ENCODE data around the gene IER5. TPM values are rescaled to one million over a fixed set of nuclear protein-coding genes. Genes with fewer than 3 reads are reported as not detected.

The IER5 gene
- total and polyA plus RNA-seq, 9 of the 15 experiments (the other 6 are each of a cell fraction or from before 2014, with no cell fraction given) = 2.4 to 32.1 (median 12.0) TPM

GRCh38 chr1:181117648-181118449, 29.3 kb downstream of the IER5 start:
- Histone ChIP-seq H4K20me1 (replicated peaks; ENCODE audit: control insufficient read depth, insufficient read depth, low read length) (no peaks in the 10 kb centered on the region; the same call in 1 of the 2 replicates), H3K4me2 (ENCODE audit: insufficient read depth, low read length) (no peak overlapping the region), H3K27me3 (ENCODE audit: control insufficient read depth in 2 of 2, insufficient read depth in 2 of 2, low read length in 2 of 2) (no peaks in the 10 kb centered on the region), H3K4me3 (no peak overlapping the region), H3K4me1 (replicated peaks in 1 of 2; ENCODE audit: control insufficient read depth in 2 of 2, insufficient read depth in 2 of 2, low read length in 2 of 2) (peaks cover 13 to 16% of the 10 kb centered on the region in 2 experiments), H3K9me1 (ENCODE audit: control insufficient read depth, insufficient read depth, low read length) (no peaks in the 10 kb centered on the region), H3K9ac (ENCODE audit: insufficient read depth in 1 of 2, low read depth in 2 of 2, low read length in 2 of 2) (peak overlapping the region in 1 of 2 experiments; percentile 70; a peak in 2 of 4 replicates), H3K79me2 (ENCODE audit: control insufficient read depth, insufficient read depth, low read length) (no peaks in the 10 kb centered on the region), H3K9me3 (replicated peaks; ENCODE audit: control insufficient read depth, insufficient read depth, low read depth, low read length) (no peaks in the 10 kb centered on the region; the same call in 1 of the 2 replicates), H3K36me3 (ENCODE audit: control insufficient read depth, insufficient read depth, low read length) (no peaks in the 10 kb centered on the region), H2AFZ (ENCODE audit: low read depth, low read length) (no peak overlapping the region), H3K27ac (ENCODE audit: extremely low read depth, low read depth, low read length) (no peak overlapping the region)
- BruUV-seq (replicated peaks) = no TSS peak
- 23% methylated on average over 9 of the region's 9 CpGs for WGBS (ENCODE audit: insufficient coverage, low coverage, missing lambda C conversion rate)
- ATAC-seq (peak; percentile 15; the same call in 2 of the 3 replicates), FAIRE-seq (no peak), DNase-seq (ENCODE audit: extremely low read depth in 1 of 4, low spot score in 3 of 4) (no peak)
- ChIA-PET POLR2A (interaction anchor here (0.6 to 7.7 kb wide), 12 partner anchors 8 to 895 kb away, joined by 3 to 57 read pairs (median 4); partner anchors contain the start of gene IER5), CTCF (ENCODE audit: low intra/inter-chr PET ratio) (no interaction called here)
- in situ Hi-C loops (cut with MboI) (no loop called here), intact Hi-C loops (cut with micrococcal nuclease) (no loop called here)
- TF ChIP-seq TAF9B (IDR thresholded peaks at IDR 0.05; ENCODE audit: partially characterized antibody) (no peak), PHF8 (IDR thresholded peaks at IDR 0.05; ENCODE audit: borderline replicate concordance, low read length) (no peak), ATF1 (CRISPR knock-in tag; IDR thresholded peaks at IDR 0.05) (no peak), ATF1 (tag; IDR thresholded peaks at IDR 0.05) (no peak), SMC3 (conservative IDR thresholded peaks at IDR 0.05; ENCODE audit: insufficient read depth, low read depth, low read length) (no peak), SNRNP70 (optimal IDR thresholded peaks at IDR 0.05; ENCODE audit: low read depth, low read length) (no peak), ZC3H8 (IDR thresholded peaks at IDR 0.05) (no peak), FOXA1 (IDR thresholded peaks at IDR 0.05; ENCODE audit: borderline replicate concordance) (no peak), MTF1 (CRISPR knock-in tag; IDR thresholded peaks at IDR 0.05; ENCODE audit: borderline replicate concordance) (no peak), GABPB2 (CRISPR knock-in tag; conservative IDR thresholded peaks at IDR 0.05) (no peak), RFX1 (IDR thresholded peaks at IDR 0.05) (peak; percentile 76)
- TF ChIP-seq, protein P1, sequence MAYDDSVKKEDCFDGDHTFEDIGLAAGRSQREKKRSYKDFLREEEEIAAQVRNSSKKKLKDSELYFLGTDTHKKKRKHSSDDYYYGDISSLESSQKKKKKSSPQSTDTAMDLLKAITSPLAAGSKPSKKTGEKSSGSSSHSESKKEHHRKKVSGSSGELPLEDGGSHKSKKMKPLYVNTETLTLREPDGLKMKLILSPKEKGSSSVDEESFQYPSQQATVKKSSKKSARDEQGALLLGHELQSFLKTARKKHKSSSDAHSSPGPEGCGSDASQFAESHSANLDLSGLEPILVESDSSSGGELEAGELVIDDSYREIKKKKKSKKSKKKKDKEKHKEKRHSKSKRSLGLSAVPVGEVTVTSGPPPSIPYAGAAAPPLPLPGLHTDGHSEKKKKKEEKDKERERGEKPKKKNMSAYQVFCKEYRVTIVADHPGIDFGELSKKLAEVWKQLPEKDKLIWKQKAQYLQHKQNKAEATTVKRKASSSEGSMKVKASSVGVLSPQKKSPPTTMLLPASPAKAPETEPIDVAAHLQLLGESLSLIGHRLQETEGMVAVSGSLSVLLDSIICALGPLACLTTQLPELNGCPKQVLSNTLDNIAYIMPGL (CRISPR knock-in tag; IDR thresholded peaks at IDR 0.05) = no peak
- TF ChIP-seq, protein P2, sequence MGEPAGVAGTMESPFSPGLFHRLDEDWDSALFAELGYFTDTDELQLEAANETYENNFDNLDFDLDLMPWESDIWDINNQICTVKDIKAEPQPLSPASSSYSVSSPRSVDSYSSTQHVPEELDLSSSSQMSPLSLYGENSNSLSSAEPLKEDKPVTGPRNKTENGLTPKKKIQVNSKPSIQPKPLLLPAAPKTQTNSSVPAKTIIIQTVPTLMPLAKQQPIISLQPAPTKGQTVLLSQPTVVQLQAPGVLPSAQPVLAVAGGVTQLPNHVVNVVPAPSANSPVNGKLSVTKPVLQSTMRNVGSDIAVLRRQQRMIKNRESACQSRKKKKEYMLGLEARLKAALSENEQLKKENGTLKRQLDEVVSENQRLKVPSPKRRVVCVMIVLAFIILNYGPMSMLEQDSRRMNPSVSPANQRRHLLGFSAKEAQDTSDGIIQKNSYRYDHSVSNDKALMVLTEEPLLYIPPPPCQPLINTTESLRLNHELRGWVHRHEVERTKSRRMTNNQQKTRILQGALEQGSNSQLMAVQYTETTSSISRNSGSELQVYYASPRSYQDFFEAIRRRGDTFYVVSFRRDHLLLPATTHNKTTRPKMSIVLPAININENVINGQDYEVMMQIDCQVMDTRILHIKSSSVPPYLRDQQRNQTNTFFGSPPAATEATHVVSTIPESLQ (CRISPR knock-in tag; IDR thresholded peaks at IDR 0.05) = no peak
- TF ChIP-seq, protein P3, sequence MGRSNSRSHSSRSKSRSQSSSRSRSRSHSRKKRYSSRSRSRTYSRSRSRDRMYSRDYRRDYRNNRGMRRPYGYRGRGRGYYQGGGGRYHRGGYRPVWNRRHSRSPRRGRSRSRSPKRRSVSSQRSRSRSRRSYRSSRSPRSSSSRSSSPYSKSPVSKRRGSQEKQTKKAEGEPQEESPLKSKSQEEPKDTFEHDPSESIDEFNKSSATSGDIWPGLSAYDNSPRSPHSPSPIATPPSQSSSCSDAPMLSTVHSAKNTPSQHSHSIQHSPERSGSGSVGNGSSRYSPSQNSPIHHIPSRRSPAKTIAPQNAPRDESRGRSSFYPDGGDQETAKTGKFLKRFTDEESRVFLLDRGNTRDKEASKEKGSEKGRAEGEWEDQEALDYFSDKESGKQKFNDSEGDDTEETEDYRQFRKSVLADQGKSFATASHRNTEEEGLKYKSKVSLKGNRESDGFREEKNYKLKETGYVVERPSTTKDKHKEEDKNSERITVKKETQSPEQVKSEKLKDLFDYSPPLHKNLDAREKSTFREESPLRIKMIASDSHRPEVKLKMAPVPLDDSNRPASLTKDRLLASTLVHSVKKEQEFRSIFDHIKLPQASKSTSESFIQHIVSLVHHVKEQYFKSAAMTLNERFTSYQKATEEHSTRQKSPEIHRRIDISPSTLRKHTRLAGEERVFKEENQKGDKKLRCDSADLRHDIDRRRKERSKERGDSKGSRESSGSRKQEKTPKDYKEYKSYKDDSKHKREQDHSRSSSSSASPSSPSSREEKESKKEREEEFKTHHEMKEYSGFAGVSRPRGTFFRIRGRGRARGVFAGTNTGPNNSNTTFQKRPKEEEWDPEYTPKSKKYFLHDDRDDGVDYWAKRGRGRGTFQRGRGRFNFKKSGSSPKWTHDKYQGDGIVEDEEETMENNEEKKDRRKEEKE (IDR thresholded peaks at IDR 0.05; ENCODE audit: borderline replicate concordance in 1 of 2, control insufficient read depth in 1 of 2, low read depth in 2 of 2, low read length in 1 of 2) = no peak
